ENCODE results near the gene LAMA2. TPM values are rescaled to one million over a fixed set of nuclear protein-coding genes. Genes with fewer than 3 reads are reported as not detected.

The LAMA2 gene
- total RNA-seq, 1 experiment from 2014 or later: 4.2 TPM

DNA sequence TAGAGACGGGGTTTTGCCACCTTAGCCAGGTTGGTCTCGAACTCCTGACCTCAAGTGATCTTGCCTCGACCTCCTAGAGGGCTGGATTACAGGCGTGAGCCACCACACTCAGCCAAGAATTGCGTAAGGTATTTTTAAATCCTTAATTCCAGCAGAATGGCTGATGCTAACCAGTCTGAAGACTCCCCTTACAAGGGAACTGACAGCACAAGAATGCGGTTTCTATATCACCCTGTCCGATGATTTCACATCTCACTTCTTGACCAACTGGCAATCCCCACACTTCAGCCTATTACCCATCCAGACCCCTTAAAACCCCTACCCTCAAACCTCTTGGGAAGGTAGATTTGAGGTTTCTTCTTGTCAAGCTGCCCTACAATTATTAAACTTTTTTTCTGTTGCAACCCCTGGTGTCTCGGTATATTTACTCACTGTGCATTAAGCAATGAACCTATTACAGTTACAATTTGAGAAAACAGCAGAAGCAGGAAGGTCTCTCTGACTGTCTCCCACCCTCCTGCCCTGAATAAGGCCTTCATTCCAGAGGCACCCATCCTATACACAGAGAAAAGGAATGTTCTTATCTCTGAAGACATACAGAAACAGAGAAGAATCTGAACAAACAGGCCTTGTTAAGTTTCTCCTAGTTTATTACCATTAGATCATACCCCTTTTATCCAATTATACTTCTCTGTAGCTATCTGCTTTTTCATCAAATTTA is 662.1 kb downstream of the LAMA2 start:
- TF ChIP-seq, protein P1, sequence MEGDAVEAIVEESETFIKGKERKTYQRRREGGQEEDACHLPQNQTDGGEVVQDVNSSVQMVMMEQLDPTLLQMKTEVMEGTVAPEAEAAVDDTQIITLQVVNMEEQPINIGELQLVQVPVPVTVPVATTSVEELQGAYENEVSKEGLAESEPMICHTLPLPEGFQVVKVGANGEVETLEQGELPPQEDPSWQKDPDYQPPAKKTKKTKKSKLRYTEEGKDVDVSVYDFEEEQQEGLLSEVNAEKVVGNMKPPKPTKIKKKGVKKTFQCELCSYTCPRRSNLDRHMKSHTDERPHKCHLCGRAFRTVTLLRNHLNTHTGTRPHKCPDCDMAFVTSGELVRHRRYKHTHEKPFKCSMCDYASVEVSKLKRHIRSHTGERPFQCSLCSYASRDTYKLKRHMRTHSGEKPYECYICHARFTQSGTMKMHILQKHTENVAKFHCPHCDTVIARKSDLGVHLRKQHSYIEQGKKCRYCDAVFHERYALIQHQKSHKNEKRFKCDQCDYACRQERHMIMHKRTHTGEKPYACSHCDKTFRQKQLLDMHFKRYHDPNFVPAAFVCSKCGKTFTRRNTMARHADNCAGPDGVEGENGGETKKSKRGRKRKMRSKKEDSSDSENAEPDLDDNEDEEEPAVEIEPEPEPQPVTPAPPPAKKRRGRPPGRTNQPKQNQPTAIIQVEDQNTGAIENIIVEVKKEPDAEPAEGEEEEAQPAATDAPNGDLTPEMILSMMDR (conservative IDR thresholded peaks at IDR 0.05): no peak
- Histone ChIP-seq H3K23me2 (ENCODE audit: insufficient read length, low read depth, low read length, poor library complexity, severe bottlenecking) (no peaks in the 10 kb centered on the region), H3K79me2 (ENCODE audit: insufficient read depth, low read length) (no peaks in the 10 kb centered on the region), H3K4me2 (ENCODE audit: insufficient read depth, insufficient read length, low read length) (no peak overlapping the region), H2BK15ac (ENCODE audit: low read depth, low read length) (no peak overlapping the region), H3K56ac (ENCODE audit: insufficient read length, low read depth, low read length) (no peak overlapping the region), H3K27ac (ENCODE audit: insufficient read length, low read depth, low read length) (no peak overlapping the region), H4K8ac (replicated peaks; ENCODE audit: insufficient read length, low read depth, low read length) (no peak overlapping the region), H3K9ac (ENCODE audit: extremely low read depth, insufficient read length, low read length) (no peak overlapping the region), H4K91ac (ENCODE audit: insufficient read length, low read depth, low read length) (no peak overlapping the region), H3K27me3 (ENCODE audit: insufficient read depth, low read length) (no peaks in the 10 kb centered on the region), H2AFZ (ENCODE audit: low read length) (no peak overlapping the region), H3K4me1 (ENCODE audit: insufficient read depth, low read length) (no peaks in the 10 kb centered on the region), H3K23ac (ENCODE audit: insufficient read length, low read depth, low read length) (no peak overlapping the region), H3K18ac (ENCODE audit: insufficient read length, low read depth, low read length) (no peak overlapping the region), H4K5ac (ENCODE audit: insufficient read length, low read depth, low read length) (no peak overlapping the region), H3K4ac (ENCODE audit: low read depth, low read length) (no peak overlapping the region), H3K79me1 (ENCODE audit: insufficient read depth, low read depth, low read length, poor library complexity, severe bottlenecking) (no peaks in the 10 kb centered on the region), H3K14ac (ENCODE audit: insufficient read depth, low read length) (no peak overlapping the region), H2BK120ac (ENCODE audit: low read depth, low read length, poor library complexity, severe bottlenecking) (no peak overlapping the region), H2BK20ac (ENCODE audit: low read depth, low read length, poor library complexity, severe bottlenecking) (no peak overlapping the region), H2AK5ac (ENCODE audit: insufficient read length, low read length) (no peak overlapping the region), H3T11ph (ENCODE audit: low read length) (no peak overlapping the region), H2BK12ac (ENCODE audit: insufficient read length, low read depth, low read length) (no peak overlapping the region), H3K9me3 (ENCODE audit: control insufficient read depth, low read depth, low read length) (no peaks in the 10 kb centered on the region), H2BK5ac (ENCODE audit: insufficient read length, low read length) (no peak overlapping the region), H4K20me1 (ENCODE audit: control insufficient read depth, insufficient read depth, insufficient read length) (no peaks in the 10 kb centered on the region)
- no CpG with 5 or more reads among the region's 8 CpGs for WGBS (ENCODE audit: extremely low coverage, insufficient read length, low lambda C conversion rate)
- no peaks in the 10 kb centered on the region for H3K4me1 Mint-ChIP-seq
- H3K9me3 Mint-ChIP-seq: no peaks in the 10 kb centered on the region
- peak overlapping the region in 1 of 3 experiments; percentile 9; a peak in 2 of 7 replicates for H3K27ac Mint-ChIP-seq
- H3K36me3 Mint-ChIP-seq (ENCODE audit: insufficient read depth in 1 of 3, low read depth in 3 of 3): no peaks in the 10 kb centered on the region
- no peak for DNase-seq
- no peaks in the 10 kb centered on the region for H3K27me3 Mint-ChIP-seq (ENCODE audit: low read depth)
- H3K4me3 Mint-ChIP-seq: no peak overlapping the region
